ENCODE results near the gene REXO1.

DNA sequence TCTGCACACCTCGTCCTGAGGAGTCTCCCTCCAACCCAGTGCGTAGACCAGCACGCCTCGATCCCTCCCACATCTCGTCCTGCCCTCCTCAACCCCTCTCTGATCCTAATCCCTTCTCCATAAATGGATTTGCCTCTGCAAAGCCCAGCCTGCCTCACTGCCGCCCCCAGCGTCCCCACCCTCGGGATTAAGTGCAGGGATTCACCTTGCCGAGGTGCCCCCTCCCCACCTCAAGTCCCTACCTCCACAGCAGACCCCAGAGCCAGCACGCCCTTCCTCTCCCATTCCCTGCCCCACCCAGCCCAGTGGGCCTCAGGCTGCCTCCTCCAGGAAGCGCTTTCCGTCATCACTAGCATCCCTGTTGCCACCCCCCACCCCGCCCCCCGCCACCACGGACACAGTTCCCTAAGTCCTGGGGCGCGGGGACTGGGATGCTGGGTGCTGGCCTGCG, 11.1 kb upstream of the REXO1 start:
- TF ChIP-seq, protein P1, sequence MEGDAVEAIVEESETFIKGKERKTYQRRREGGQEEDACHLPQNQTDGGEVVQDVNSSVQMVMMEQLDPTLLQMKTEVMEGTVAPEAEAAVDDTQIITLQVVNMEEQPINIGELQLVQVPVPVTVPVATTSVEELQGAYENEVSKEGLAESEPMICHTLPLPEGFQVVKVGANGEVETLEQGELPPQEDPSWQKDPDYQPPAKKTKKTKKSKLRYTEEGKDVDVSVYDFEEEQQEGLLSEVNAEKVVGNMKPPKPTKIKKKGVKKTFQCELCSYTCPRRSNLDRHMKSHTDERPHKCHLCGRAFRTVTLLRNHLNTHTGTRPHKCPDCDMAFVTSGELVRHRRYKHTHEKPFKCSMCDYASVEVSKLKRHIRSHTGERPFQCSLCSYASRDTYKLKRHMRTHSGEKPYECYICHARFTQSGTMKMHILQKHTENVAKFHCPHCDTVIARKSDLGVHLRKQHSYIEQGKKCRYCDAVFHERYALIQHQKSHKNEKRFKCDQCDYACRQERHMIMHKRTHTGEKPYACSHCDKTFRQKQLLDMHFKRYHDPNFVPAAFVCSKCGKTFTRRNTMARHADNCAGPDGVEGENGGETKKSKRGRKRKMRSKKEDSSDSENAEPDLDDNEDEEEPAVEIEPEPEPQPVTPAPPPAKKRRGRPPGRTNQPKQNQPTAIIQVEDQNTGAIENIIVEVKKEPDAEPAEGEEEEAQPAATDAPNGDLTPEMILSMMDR (conservative IDR thresholded peaks at IDR 0.05; ENCODE audit: low read length): no peak
- TF ChIP-seq EZH2phosphoT487 (IDR thresholded peaks at IDR 0.05; ENCODE audit: borderline replicate concordance): no peak
